Neural progenitor cell (in vitro differentiated cells): Measurements from ENCODE around the gene TBX6. TPM values are rescaled to one million over a fixed set of nuclear protein-coding genes. Genes with fewer than 3 reads are reported as not detected.

Experiments used
- DNase-seq: peaks from one replicate; pipeline ENCODE4 v3.0.0-alpha.2; 2016; ENCODE audit warnings: low spot score
- H2AFZ ChIP-seq: fragments of 200-600 bp; sonication (generic); replicated peaks from 2 replicates; pipeline ENCODE4 v1.6.1; 2016; ENCODE audit warnings: antibody characterized with exemption
- H3F3A ChIP-seq: fragments of 200-600 bp; sonication (generic); 2 replicates; pipeline ENCODE4 v1.6.1; 2016; ENCODE audit warnings: antibody characterized with exemption, low read depth
- H3K27ac ChIP-seq: fragments of 200-600 bp; sonication (generic); 2 replicates; pipeline ENCODE4 v1.5.1; 2016; ENCODE audit warnings: mild to moderate bottlenecking
- H3K27me3 ChIP-seq: fragments of 200-600 bp; sonication (generic); 2 replicates; pipeline ENCODE4 v1.6.1; 2016; ENCODE audit warnings: mild to moderate bottlenecking, moderate library complexity
- H3K36me3 ChIP-seq: fragments of 200-600 bp; sonication (generic); 2 replicates; pipeline ENCODE4 v1.5.1; 2016
- H3K4me1 ChIP-seq: fragments of 200-600 bp; sonication (generic); 2 replicates; pipeline ENCODE4 v1.6.1; 2016; ENCODE audit warnings: mixed run types
- H3K4me2 ChIP-seq: fragments of 200-600 bp; sonication (generic); 2 replicates; pipeline ENCODE4 v1.6.1; 2016
- H3K4me3 ChIP-seq: fragments of 200-600 bp; sonication (generic); 2 replicates; pipeline ENCODE4 v1.5.1; 2016
- H3K79me2 ChIP-seq: fragments of 200-600 bp; sonication (generic); 2 replicates; pipeline ENCODE4 v1.6.1; 2016; ENCODE audit warnings: low read depth
- H3K9ac ChIP-seq: fragments of 200-600 bp; sonication (generic); 2 replicates; pipeline ENCODE4 v1.6.1; 2016
- H3K9me3 ChIP-seq: fragments of 200-600 bp; sonication (generic); 2 replicates; pipeline ENCODE4 v1.5.1; 2016; ENCODE audit warnings: low read depth
- H4K20me1 ChIP-seq: fragments of 200-600 bp; sonication (generic); 2 replicates; pipeline ENCODE4 v1.6.1; 2016; ENCODE audit warnings: low read depth
- H3K27ac Mint-ChIP-seq: 3 replicates; pipeline ENCODE4 v1.8.0; 2021; ENCODE audit warnings: mixed read lengths
- H3K27me3 Mint-ChIP-seq: 2 replicates; pipeline ENCODE4 v1.8.0; 2022; ENCODE audit warnings: low read depth, mild to moderate bottlenecking, inconsistent platforms, moderate library complexity, mixed read lengths; ENCODE audit not compliant: insufficient read depth
- H3K36me3 Mint-ChIP-seq: 3 replicates; pipeline ENCODE4 v1.8.0; 2021; ENCODE audit warnings: mixed read lengths
- H3K4me1 Mint-ChIP-seq: 3 replicates; pipeline ENCODE4 v1.8.0; 2021; ENCODE audit warnings: mixed read lengths
- H3K4me3 Mint-ChIP-seq: 3 replicates; pipeline ENCODE4 v1.8.0; 2021; ENCODE audit warnings: mild to moderate bottlenecking, moderate library complexity, mixed read lengths
- H3K9me3 Mint-ChIP-seq: 3 replicates; pipeline ENCODE4 v1.8.0; 2020; ENCODE audit warnings: mixed read lengths
- EZH2 ChIP-seq: fragments of 200-600 bp; sonication (generic); IDR thresholded peaks from 2 replicates; pipeline ENCODE4 v1.6.1; 2017; ENCODE audit warnings: antibody characterized with exemption, mild to moderate bottlenecking, moderate library complexity
- EZH2phosphoT487 ChIP-seq: fragments of 200-600 bp; sonication (generic); IDR thresholded peaks from 2 replicates; pipeline ENCODE4 v1.6.1; 2017; ENCODE audit warnings: antibody characterized with exemption
- total RNA-seq: library from RNA; depleted of rRNA; stranded (reverse); fragments of >200 nt; gene quantifications from 2 replicates; pipeline ENCODE4 v1.2.3, GENCODE V29; 2015; ENCODE audit warnings: low replicate concordance
- TF ChIP-seq, protein P1 (sequence below): fragments of 200-600 bp; sonication (generic); IDR thresholded peaks from 2 replicates; pipeline ENCODE4 v1.5.1; 2017; ENCODE audit warnings: antibody characterized with exemption, mild to moderate bottlenecking

Gene TBX6
- total RNA-seq, 1 donor from 2014 or later = 0.39 TPM

DNA sequence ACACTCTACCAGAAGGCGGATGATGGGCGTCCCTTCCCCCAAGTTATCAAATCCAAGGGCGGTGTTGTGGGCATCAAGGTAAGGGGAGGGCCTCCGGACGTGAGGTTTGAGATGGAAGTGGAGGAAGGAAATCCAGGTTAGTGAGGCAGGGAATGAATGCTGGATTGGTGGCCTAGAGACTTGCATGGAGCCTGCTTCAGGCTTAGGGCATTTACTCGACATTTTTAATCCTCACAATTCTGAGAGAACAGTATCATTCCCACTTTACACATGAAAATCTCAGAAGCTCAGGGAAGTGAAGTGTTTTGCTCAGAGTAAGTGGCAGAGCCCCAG is 24.2 kb downstream of the TBX6 start:
- H3K27ac ChIP-seq = no peak overlapping the region
- no peaks in the 10 kb centered on the region for H3K9me3 Mint-ChIP-seq
- H3K79me2 ChIP-seq = peaks cover 65% of the 10 kb centered on the region
- H3K27ac Mint-ChIP-seq = no peak overlapping the region
- H3K4me3 ChIP-seq = peak overlapping the region; percentile 92
- peaks cover 43% of the 10 kb centered on the region for H3K4me1 Mint-ChIP-seq
- peaks cover 37% of the 10 kb centered on the region for H3K36me3 Mint-ChIP-seq
- H3K27me3 Mint-ChIP-seq = peaks cover 6% of the 10 kb centered on the region
- DNase-seq = no peak
- H3K9me3 ChIP-seq = no peaks in the 10 kb centered on the region
- H4K20me1 ChIP-seq = peaks cover 54% of the 10 kb centered on the region
- H3K4me1 ChIP-seq = peaks cover 27% of the 10 kb centered on the region
- no peak for TF ChIP-seq EZH2phosphoT487
- H3K4me2 ChIP-seq = peak overlapping the region; percentile 86
- no peaks in the 10 kb centered on the region for H3K27me3 ChIP-seq
- H3K36me3 ChIP-seq = peaks cover 13% of the 10 kb centered on the region
- peak overlapping the region; percentile 96 for H3K4me3 Mint-ChIP-seq
- H3F3A ChIP-seq = peaks cover 69% of the 10 kb centered on the region
- H2AFZ ChIP-seq = no peak overlapping the region
- H3K9ac ChIP-seq = no peak overlapping the region

DNA sequence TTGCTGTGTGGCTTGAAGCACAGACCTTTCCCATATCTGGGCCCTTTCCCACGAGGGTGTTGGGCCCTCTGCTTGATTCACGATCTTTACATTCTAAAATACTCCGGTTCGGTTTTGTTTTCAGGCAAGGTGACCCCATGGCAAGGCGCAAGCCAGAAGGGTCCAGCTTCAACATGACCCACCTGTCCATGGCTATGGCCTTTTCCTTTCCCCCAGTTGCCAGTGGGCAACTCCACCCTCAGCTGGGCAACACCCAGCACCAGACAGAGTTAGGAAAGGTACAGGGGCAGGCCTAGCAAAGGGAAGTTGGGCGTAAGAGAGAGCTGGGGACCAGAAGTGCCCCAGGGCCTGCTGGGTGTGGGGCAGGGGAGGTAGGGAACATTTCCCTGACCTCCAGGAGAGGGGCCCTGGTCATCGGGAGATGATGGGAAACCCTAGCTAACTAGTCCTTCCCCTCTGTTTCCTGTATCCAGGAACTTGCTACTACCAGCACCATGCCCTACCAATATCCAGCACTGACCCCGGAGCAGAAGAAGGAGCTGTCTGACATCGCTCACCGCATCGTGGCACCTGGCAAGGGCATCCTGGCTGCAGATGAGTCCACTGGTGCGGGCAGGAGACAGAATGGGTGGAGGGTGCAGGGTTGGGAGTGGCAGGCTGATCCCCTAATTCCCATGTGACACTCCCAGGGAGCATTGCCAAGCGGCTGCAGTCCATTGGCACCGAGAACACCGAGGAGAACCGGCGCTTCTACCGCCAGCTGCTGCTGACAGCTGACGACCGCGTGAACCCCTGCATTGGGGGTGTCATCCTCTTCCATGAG is 24.8 kb downstream of the TBX6 start:
- Histone ChIP-seq H3K4me3 (peak overlapping the region; percentile 92), H4K20me1 (peaks cover 54% of the 10 kb centered on the region), H3K4me2 (peak overlapping the region; percentile 86), H3K79me2 (peaks cover 65% of the 10 kb centered on the region), H3K4me1 (peaks cover 27% of the 10 kb centered on the region), H3F3A (peaks cover 63% of the 10 kb centered on the region), H3K27me3 (no peaks in the 10 kb centered on the region), H3K9ac (peak overlapping the region; percentile 64), H3K9me3 (no peaks in the 10 kb centered on the region), H2AFZ (no peak overlapping the region), H3K27ac (no peak overlapping the region), H3K36me3 (peaks cover 13% of the 10 kb centered on the region)
- DNase-seq = no peak
- Mint-ChIP-seq H3K27me3 (peaks cover 4% of the 10 kb centered on the region), H3K27ac (no peak overlapping the region), H3K9me3 (no peaks in the 10 kb centered on the region), H3K4me1 (peaks cover 43% of the 10 kb centered on the region), H3K4me3 (peak overlapping the region; percentile 96), H3K36me3 (peaks cover 34% of the 10 kb centered on the region)
- TF ChIP-seq, protein P1, sequence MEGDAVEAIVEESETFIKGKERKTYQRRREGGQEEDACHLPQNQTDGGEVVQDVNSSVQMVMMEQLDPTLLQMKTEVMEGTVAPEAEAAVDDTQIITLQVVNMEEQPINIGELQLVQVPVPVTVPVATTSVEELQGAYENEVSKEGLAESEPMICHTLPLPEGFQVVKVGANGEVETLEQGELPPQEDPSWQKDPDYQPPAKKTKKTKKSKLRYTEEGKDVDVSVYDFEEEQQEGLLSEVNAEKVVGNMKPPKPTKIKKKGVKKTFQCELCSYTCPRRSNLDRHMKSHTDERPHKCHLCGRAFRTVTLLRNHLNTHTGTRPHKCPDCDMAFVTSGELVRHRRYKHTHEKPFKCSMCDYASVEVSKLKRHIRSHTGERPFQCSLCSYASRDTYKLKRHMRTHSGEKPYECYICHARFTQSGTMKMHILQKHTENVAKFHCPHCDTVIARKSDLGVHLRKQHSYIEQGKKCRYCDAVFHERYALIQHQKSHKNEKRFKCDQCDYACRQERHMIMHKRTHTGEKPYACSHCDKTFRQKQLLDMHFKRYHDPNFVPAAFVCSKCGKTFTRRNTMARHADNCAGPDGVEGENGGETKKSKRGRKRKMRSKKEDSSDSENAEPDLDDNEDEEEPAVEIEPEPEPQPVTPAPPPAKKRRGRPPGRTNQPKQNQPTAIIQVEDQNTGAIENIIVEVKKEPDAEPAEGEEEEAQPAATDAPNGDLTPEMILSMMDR = no peak
- no peak for TF ChIP-seq EZH2phosphoT487
- no peak for TF ChIP-seq EZH2

DNA sequence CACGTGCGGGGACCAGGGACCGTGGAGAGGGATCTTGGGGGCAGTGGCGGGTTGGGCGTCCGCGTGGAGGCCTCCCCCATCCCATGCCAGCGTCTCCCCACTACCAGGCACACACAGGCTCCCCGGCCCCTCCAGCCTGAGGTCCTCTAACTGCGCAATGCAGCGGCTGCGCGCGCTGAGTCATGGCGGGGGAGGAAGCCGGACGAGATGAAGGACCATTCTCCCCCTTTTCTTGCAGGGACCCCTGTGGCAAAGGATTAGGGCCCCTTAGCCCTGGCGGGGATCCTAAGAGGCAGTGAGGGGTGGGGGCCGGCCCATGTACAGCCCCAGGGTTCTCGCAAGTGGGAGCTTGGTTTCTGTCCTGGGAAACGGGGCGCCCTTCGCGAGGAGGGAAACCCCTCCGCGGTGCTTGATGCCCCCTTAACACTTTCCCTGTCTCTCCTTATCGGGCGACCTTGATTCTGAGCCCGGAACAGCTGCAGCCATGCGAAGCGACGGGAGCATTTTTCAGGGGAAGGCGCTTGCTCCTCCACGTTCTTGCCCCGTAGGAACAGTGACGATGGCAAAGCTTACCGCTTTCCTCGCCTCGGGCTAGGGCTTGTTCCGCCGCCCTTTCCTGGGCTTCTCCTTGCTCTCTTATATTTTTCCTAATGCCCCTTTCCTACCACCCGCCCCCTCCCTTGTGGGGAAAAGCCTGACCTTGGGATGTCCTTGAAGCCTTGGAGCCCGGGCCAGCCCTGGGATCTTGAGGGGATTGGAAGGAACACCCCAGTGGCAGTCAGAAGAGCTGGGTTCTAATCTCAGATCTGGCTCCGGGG is 25.6 kb downstream of the TBX6 start:
- H4K20me1 ChIP-seq = peaks cover 48% of the 10 kb centered on the region

More for the DNA sequence above, 25.6 kb downstream of the TBX6 start:
- Histone ChIP-seq H3K4me2 (peak overlapping the region; percentile 86), H3K9ac (peak overlapping the region; percentile 64), H3K9me3 (no peaks in the 10 kb centered on the region), H2AFZ (no peak overlapping the region), H3K36me3 (peaks cover 13% of the 10 kb centered on the region), H3K4me1 (peaks cover 28% of the 10 kb centered on the region), H3K4me3 (peak overlapping the region; percentile 92), H3K27ac (no peak overlapping the region), H3K79me2 (peaks cover 65% of the 10 kb centered on the region), H3K27me3 (no peaks in the 10 kb centered on the region), H3F3A (peaks cover 56% of the 10 kb centered on the region)
- H3K9me3 Mint-ChIP-seq = no peaks in the 10 kb centered on the region
- peak overlapping the region; percentile 72 for H3K27ac Mint-ChIP-seq
- H3K27me3 Mint-ChIP-seq = peaks cover 4% of the 10 kb centered on the region
- peak overlapping the region; percentile 96 for H3K4me3 Mint-ChIP-seq
- DNase-seq = peak; percentile 58
- H3K36me3 Mint-ChIP-seq = peaks cover 29% of the 10 kb centered on the region
- no peak for TF ChIP-seq EZH2phosphoT487
- TF ChIP-seq EZH2 = no peak
- TF ChIP-seq, protein P1 = no peak
- H3K4me1 Mint-ChIP-seq = peaks cover 44% of the 10 kb centered on the region
